ENCODE results near the gene TROAP. TPM values are rescaled to one million over a fixed set of nuclear protein-coding genes. Genes with fewer than 3 reads are reported as not detected.

Gene TROAP
- total and polyA plus RNA-seq, 2 experiments from 2014 or later, result 46.4 to 47.5 TPM

- H4K20me1 ChIP-seq (replicated peaks; ENCODE audit: insufficient read depth), result no peaks in the 10 kb centered on the region
- Mint-ChIP-seq H3K27me3 (ENCODE audit: insufficient read depth, low read depth, poor library complexity) (peaks cover 62% of the 10 kb centered on the region), H3K4me1 (peaks cover 19% of the 10 kb centered on the region; the same call in 2 of the 3 replicates), H3K36me3 (ENCODE audit: low read depth) (no peaks in the 10 kb centered on the region; the same call in 2 of the 3 replicates), H3K27ac (no peak overlapping the region), H3K9me3 (no peaks in the 10 kb centered on the region), H3K4me3 (peak overlapping the region; percentile 63; the same call in 1 of the 3 replicates)
- no peak overlapping the region for H3K27ac ChIP-seq (ENCODE audit: low read depth)
- H3F3A ChIP-seq (replicated peaks; ENCODE audit: low read depth), result peaks cover 9% of the 10 kb centered on the region; the same call in 1 of the 2 replicates
- H3K9me2 ChIP-seq (ENCODE audit: insufficient read depth), result no peaks in the 10 kb centered on the region
- no peak overlapping the region for H2AFZ ChIP-seq
- DNase-seq (ENCODE audit: low spot score) (no peak), ATAC-seq (no peak)
- H3K4me1 ChIP-seq (ENCODE audit: insufficient read depth), result peaks cover 21% of the 10 kb centered on the region
- no peaks in the 10 kb centered on the region for H3K79me2 ChIP-seq (replicated peaks; ENCODE audit: insufficient read depth)
- peaks cover 65% of the 10 kb centered on the region for H3K27me3 ChIP-seq (ENCODE audit: insufficient read depth)
- H3K36me3 ChIP-seq (ENCODE audit: insufficient read depth), result no peaks in the 10 kb centered on the region
- H3K4me2 ChIP-seq, result no peak overlapping the region
- no peak overlapping the region; the same call in 1 of the 2 replicates for H3K4me3 ChIP-seq
- no peak for TF ChIP-seq CREB1 (CRISPR knock-in tag; IDR thresholded peaks at IDR 0.05; ENCODE audit: low read depth)
- no peak for TF ChIP-seq NANOG (IDR thresholded peaks at IDR 0.05; ENCODE audit: borderline replicate concordance)
- TF ChIP-seq, protein P1, sequence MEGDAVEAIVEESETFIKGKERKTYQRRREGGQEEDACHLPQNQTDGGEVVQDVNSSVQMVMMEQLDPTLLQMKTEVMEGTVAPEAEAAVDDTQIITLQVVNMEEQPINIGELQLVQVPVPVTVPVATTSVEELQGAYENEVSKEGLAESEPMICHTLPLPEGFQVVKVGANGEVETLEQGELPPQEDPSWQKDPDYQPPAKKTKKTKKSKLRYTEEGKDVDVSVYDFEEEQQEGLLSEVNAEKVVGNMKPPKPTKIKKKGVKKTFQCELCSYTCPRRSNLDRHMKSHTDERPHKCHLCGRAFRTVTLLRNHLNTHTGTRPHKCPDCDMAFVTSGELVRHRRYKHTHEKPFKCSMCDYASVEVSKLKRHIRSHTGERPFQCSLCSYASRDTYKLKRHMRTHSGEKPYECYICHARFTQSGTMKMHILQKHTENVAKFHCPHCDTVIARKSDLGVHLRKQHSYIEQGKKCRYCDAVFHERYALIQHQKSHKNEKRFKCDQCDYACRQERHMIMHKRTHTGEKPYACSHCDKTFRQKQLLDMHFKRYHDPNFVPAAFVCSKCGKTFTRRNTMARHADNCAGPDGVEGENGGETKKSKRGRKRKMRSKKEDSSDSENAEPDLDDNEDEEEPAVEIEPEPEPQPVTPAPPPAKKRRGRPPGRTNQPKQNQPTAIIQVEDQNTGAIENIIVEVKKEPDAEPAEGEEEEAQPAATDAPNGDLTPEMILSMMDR (conservative IDR thresholded peaks at IDR 0.05; ENCODE audit: low read depth in 2 of 2), result peak in 1 of 2 experiments; percentile 15; a peak in 1 of 4 replicates
- TF ChIP-seq, protein P2, sequence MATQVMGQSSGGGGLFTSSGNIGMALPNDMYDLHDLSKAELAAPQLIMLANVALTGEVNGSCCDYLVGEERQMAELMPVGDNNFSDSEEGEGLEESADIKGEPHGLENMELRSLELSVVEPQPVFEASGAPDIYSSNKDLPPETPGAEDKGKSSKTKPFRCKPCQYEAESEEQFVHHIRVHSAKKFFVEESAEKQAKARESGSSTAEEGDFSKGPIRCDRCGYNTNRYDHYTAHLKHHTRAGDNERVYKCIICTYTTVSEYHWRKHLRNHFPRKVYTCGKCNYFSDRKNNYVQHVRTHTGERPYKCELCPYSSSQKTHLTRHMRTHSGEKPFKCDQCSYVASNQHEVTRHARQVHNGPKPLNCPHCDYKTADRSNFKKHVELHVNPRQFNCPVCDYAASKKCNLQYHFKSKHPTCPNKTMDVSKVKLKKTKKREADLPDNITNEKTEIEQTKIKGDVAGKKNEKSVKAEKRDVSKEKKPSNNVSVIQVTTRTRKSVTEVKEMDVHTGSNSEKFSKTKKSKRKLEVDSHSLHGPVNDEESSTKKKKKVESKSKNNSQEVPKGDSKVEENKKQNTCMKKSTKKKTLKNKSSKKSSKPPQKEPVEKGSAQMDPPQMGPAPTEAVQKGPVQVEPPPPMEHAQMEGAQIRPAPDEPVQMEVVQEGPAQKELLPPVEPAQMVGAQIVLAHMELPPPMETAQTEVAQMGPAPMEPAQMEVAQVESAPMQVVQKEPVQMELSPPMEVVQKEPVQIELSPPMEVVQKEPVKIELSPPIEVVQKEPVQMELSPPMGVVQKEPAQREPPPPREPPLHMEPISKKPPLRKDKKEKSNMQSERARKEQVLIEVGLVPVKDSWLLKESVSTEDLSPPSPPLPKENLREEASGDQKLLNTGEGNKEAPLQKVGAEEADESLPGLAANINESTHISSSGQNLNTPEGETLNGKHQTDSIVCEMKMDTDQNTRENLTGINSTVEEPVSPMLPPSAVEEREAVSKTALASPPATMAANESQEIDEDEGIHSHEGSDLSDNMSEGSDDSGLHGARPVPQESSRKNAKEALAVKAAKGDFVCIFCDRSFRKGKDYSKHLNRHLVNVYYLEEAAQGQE (IDR thresholded peaks at IDR 0.05; ENCODE audit: unreplicated experiment), result no peak
Measured at GRCh38 chr12:49298160-49298559, 24.9 kb upstream of the TROAP start.

DNA sequence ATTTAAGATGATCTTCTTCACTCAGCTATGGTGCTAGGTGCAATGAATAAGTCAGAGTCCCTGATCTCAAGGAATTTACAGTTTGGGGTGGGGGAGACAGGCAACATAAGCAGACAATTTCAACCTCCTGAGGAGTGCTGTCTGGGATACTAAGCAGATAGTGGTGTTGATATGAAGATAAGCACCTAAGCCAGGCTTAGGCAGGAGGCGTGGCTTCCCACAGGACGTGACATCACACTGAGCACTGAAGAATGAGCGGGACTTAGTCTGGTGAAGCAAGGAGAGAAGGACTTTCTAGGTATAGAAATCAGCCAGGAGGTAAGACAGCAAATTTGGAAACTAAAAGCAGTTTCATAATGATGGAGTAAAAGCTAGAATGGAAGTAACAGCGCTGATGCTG is 21.3 kb upstream of the TROAP start:
- no peak overlapping the region for H3K4me2 ChIP-seq
- no peaks in the 10 kb centered on the region for H3K79me2 ChIP-seq (replicated peaks; ENCODE audit: insufficient read depth)
- H3K36me3 ChIP-seq (ENCODE audit: insufficient read depth), result no peaks in the 10 kb centered on the region
- DNase-seq (ENCODE audit: low spot score) (no peak), ATAC-seq (no peak)
- Mint-ChIP-seq H3K27ac (no peak overlapping the region), H3K27me3 (ENCODE audit: insufficient read depth, low read depth, poor library complexity) (peaks cover 36% of the 10 kb centered on the region), H3K4me3 (no peak overlapping the region), H3K36me3 (ENCODE audit: low read depth) (no peaks in the 10 kb centered on the region; the same call in 2 of the 3 replicates), H3K4me1 (0 out of 3 replicates have a peak, but pooled peaks cover 5% of the 10 kb centered on the region), H3K9me3 (no peaks in the 10 kb centered on the region)
- H3F3A ChIP-seq (replicated peaks; ENCODE audit: low read depth), result no peaks in the 10 kb centered on the region
- no peak overlapping the region for H3K4me3 ChIP-seq
- H3K4me1 ChIP-seq (ENCODE audit: insufficient read depth), result no peaks in the 10 kb centered on the region
- no peaks in the 10 kb centered on the region for H4K20me1 ChIP-seq (replicated peaks; ENCODE audit: insufficient read depth)
- no peak overlapping the region for H3K27ac ChIP-seq (ENCODE audit: low read depth)
- H3K27me3 ChIP-seq (ENCODE audit: insufficient read depth), result peaks cover 41% of the 10 kb centered on the region
- H3K9me2 ChIP-seq (ENCODE audit: insufficient read depth), result no peaks in the 10 kb centered on the region
- H2AFZ ChIP-seq, result no peak overlapping the region
- TF ChIP-seq NANOG (IDR thresholded peaks at IDR 0.05; ENCODE audit: borderline replicate concordance), result no peak
- no peak for TF ChIP-seq EZH2 (IDR thresholded peaks at IDR 0.05; ENCODE audit: low read depth, unreplicated experiment)
- no peak for TF ChIP-seq ZNF462 (CRISPR knock-in tag; IDR thresholded peaks at IDR 0.05)
- no peak for TF ChIP-seq ZNF114 (CRISPR knock-in tag; IDR thresholded peaks at IDR 0.05)
- TF ChIP-seq POLR2AphosphoS5 (IDR thresholded peaks at IDR 0.05; ENCODE audit: low read depth), result no peak
